NCI-H128 (cell line): ENCODE results near the gene UNC5CL.
"Not testable (repeated sequence)": the region's sequence is repeated elsewhere in the genome, so short reads cannot be mapped to it uniquely, and the experiment has no call there.

Experiments used
- DNase-seq: peaks from one replicate; lab custom pipeline; 2025; ENCODE audit not compliant: unreplicated experiment; lab: John Stamatoyannopoulos, UW

UNC5CL gene

GRCh38 chr6:41040101-41040939 lies 1.3 kb upstream of the UNC5CL start:
- DNase-seq: no peak

GRCh38 chr6:41038205-41038604 lies 816 bp downstream of the UNC5CL start:
- no peak for DNase-seq

- DNase-seq: no peak
These were observed 1.7 kb downstream of the UNC5CL start for GRCh38 chr6:41037107-41037900.

- no peak for DNase-seq
These were observed 2.4 kb downstream of the UNC5CL start for GRCh38 chr6:41036601-41037000.

GRCh38 chr6:41036186-41036585 lies 2.8 kb downstream of the UNC5CL start:
- DNase-seq: no peak

GRCh38 chr6:41033776-41034175 lies 5.2 kb downstream of the UNC5CL start:
- no peak for DNase-seq

GRCh38 chr6:41032830-41033229 lies 6.2 kb downstream of the UNC5CL start:
- DNase-seq: no peak

- DNase-seq: no peak
These were observed 10.2 kb downstream of the UNC5CL start for GRCh38 chr6:41028561-41029412.

GRCh38 chr6:41027799-41028560 lies 11.0 kb downstream of the UNC5CL start:
- DNase-seq: no peak

- DNase-seq: no peak
These were observed 11.8 kb downstream of the UNC5CL start for GRCh38 chr6:41027241-41027640.

GRCh38 chr6:41025966-41026530 lies 13.0 kb downstream of the UNC5CL start:
- no peak for DNase-seq

- no peak for DNase-seq
These were observed 15.9 kb downstream of the UNC5CL start for GRCh38 chr6:41023114-41023513.

- no peak for DNase-seq
These were observed 16.7 kb downstream of the UNC5CL start for GRCh38 chr6:41022294-41022693.

- no peak for DNase-seq
These were observed 17.2 kb downstream of the UNC5CL start for GRCh38 chr6:41021832-41022231.

GRCh38 chr6:41017663-41018062 lies 21.4 kb downstream of the UNC5CL start:
- no peak for DNase-seq

- DNase-seq: not testable (repeated sequence)
These were observed 23.2 kb downstream of the UNC5CL start for GRCh38 chr6:41015860-41016259.

GRCh38 chr6:41014780-41015179 lies 24.2 kb downstream of the UNC5CL start:
- DNase-seq: no peak

- no peak for DNase-seq
These were observed 25.4 kb downstream of the UNC5CL start for GRCh38 chr6:41013466-41014153.

GRCh38 chr6:41011673-41012072 lies 27.3 kb downstream of the UNC5CL start:
- no peak for DNase-seq

- no peak for DNase-seq
These were observed 29.4 kb downstream of the UNC5CL start for GRCh38 chr6:41009669-41010068.
